Liver (tissue), 9 donors: Measurements from ENCODE around the gene GLIPR1L2. TPM values are rescaled to one million over a fixed set of nuclear protein-coding genes. Genes with fewer than 3 reads are reported as not detected.

Experiments
- DNase-seq: peaks from one replicate; pipeline ENCODE4 v3.0.0-alpha.2; 2017; ENCODE audit warnings: low spot score
- H3K27ac ChIP-seq, 2 donors: one replicate each; pipeline ENCODE4 v1.7.0; 2013; ENCODE audit warnings: inconsistent platforms in 2 of 2, low read length in 2 of 2, control low read depth in 1 of 2, low read depth in 1 of 2, mild to moderate bottlenecking in 1 of 2
- H3K27me3 ChIP-seq, 4 donors: one replicate each; pipeline versions ENCODE4 v1.6.1 to v1.7.0; 2013; ENCODE audit warnings: low read length in 3 of 4, inconsistent platforms in 1 of 4, mild to moderate bottlenecking in 1 of 4, moderate library complexity in 1 of 4; ENCODE audit not compliant: control insufficient read depth in 4 of 4, insufficient read depth in 4 of 4
- H3K36me3 ChIP-seq, 4 donors: one replicate each; pipeline versions ENCODE4 v1.6.1 to v1.7.0; 2013; ENCODE audit warnings: low read length in 3 of 4, mild to moderate bottlenecking in 3 of 4, low read depth in 1 of 4, moderate library complexity in 1 of 4; ENCODE audit not compliant: control insufficient read depth in 4 of 4, insufficient read depth in 3 of 4
- H3K4me1 ChIP-seq, 4 donors: one replicate each; pipeline versions ENCODE4 v1.6.1 to v1.7.0; 2013; ENCODE audit warnings: low read length in 3 of 4, mild to moderate bottlenecking in 3 of 4, moderate library complexity in 1 of 4; ENCODE audit not compliant: control insufficient read depth in 4 of 4, insufficient read depth in 4 of 4
- H3K4me3 ChIP-seq, 3 donors: one replicate each; pipeline versions ENCODE4 v1.6.1 to v1.7.0; 2013; ENCODE audit warnings: low read length in 3 of 3, control low read depth in 1 of 3, low read depth in 1 of 3, mild to moderate bottlenecking in 1 of 3
- H3K9ac ChIP-seq, 2 donors: one replicate each; pipeline ENCODE4 v1.7.0; 2013; ENCODE audit warnings: low read length in 2 of 2, mild to moderate bottlenecking in 2 of 2, moderate library complexity in 2 of 2, control low read depth in 1 of 2, low read depth in 1 of 2
- H3K9me3 ChIP-seq, 4 donors: one replicate each; pipeline versions ENCODE4 v1.6.1 to v1.7.0; 2013; ENCODE audit warnings: low read length in 3 of 4; ENCODE audit not compliant: control insufficient read depth in 4 of 4
- CTCF ChIP-seq: fragments of 150-350 bp; IDR thresholded peaks from 2 replicates; pipeline ENCODE4 v1.5.1; 2017; ENCODE audit warnings: improper control_type of control experiment, low read depth, low read length; ENCODE audit not compliant: missing input control
- EGR1 ChIP-seq, 2 donors: IDR thresholded peaks; 2 replicates each; pipeline ENCODE4 v1.6.1; 2016 to 2018; ENCODE audit warnings: antibody characterized with exemption in 2 of 2, low read depth in 2 of 2
- FOXA1 ChIP-seq: IDR thresholded peaks from 2 replicates; pipeline ENCODE4 v1.6.1; 2016; ENCODE audit warnings: antibody characterized with exemption
- FOXA2 ChIP-seq: IDR thresholded peaks from 2 replicates; pipeline ENCODE4 v1.6.1; 2016; ENCODE audit warnings: antibody characterized with exemption
- GABPA ChIP-seq, 2 donors: IDR thresholded peaks in 1 of 2; conservative IDR thresholded peaks in 1 of 2; 2 replicates each; pipeline ENCODE4 v1.6.1; 2016; ENCODE audit warnings: antibody characterized with exemption in 2 of 2, mild to moderate bottlenecking in 1 of 2, moderate library complexity in 1 of 2
- HNF4A ChIP-seq, 2 donors: conservative IDR thresholded peaks; 2 replicates each; pipeline ENCODE4 v1.6.1; 2016; ENCODE audit warnings: antibody characterized with exemption in 2 of 2, mild to moderate bottlenecking in 2 of 2
- HNF4G ChIP-seq: IDR thresholded peaks from 2 replicates; pipeline ENCODE4 v1.6.1; 2016; ENCODE audit warnings: antibody characterized with exemption
- JUND ChIP-seq, 2 donors: IDR thresholded peaks; 2 replicates each; pipeline ENCODE4 v1.6.1; 2016; ENCODE audit warnings: antibody characterized with exemption in 2 of 2
- MAX ChIP-seq: IDR thresholded peaks from 2 replicates; pipeline ENCODE4 v1.6.1; 2016; ENCODE audit warnings: antibody characterized with exemption
- NR2F2 ChIP-seq: IDR thresholded peaks from 2 replicates; pipeline ENCODE4 v1.6.1; 2016; ENCODE audit warnings: antibody characterized with exemption
- RAD21 ChIP-seq, 2 donors: IDR thresholded peaks; 2 replicates each; pipeline ENCODE4 v1.6.1; 2016; ENCODE audit warnings: antibody characterized with exemption in 2 of 2, mild to moderate bottlenecking in 2 of 2
- REST ChIP-seq: IDR thresholded peaks from 2 replicates; pipeline ENCODE4 v1.6.1; 2016; ENCODE audit warnings: antibody characterized with exemption, mild to moderate bottlenecking
- RXRA ChIP-seq, 2 donors: IDR thresholded peaks; 2 replicates each; pipeline ENCODE4 v1.6.1; 2017 to 2018; ENCODE audit warnings: antibody characterized with exemption in 2 of 2, mild to moderate bottlenecking in 1 of 2
- SP1 ChIP-seq: IDR thresholded peaks from 2 replicates; pipeline ENCODE4 v1.6.1; 2018; ENCODE audit warnings: antibody characterized with exemption, mild to moderate bottlenecking
- TAF1 ChIP-seq: conservative IDR thresholded peaks from 2 replicates; pipeline ENCODE4 v1.6.1; 2016; ENCODE audit warnings: antibody characterized with exemption, mild to moderate bottlenecking
- YY1 ChIP-seq: IDR thresholded peaks from 2 replicates; pipeline ENCODE4 v1.6.1; 2016; ENCODE audit warnings: antibody characterized with exemption, mild to moderate bottlenecking
- ZBTB33 ChIP-seq: IDR thresholded peaks from 2 replicates; pipeline ENCODE4 v1.6.1; 2016; ENCODE audit warnings: antibody characterized with exemption
- WGBS: extraction: QIAGEN DNeasy Blood & Tissue Kit; methylation state at CpG from one replicate; pipeline ENCODE4 v1.1.7; 2013; 5-methylcytosine and 5-hydroxymethylcytosine counted together
- polyA plus RNA-seq, 2 donors: library from polyadenylated mRNA; stranded (reverse) in 1 of 2; unstranded in 1 of 2; fragments of 200-250 nt in 1 of 2; fragments of >200 nt in 1 of 2; fragmentation: Nextera tagmentation in 1 of 2; extraction: Ambion mirVana in 1 of 2; gene quantifications; one replicate each; pipeline versions ENCODE4 v1.2.1 to v1.2.3, GENCODE V29; 2013 to 2015
- total RNA-seq, 2 donors: library from RNA; depleted of rRNA; stranded (reverse); fragments of >200 nt; gene quantifications; one replicate each; pipeline ENCODE4 v1.2.3, GENCODE V29; 2014
- donor health status: healthy.
- donor health status: healthy.
- donor health status: healthy.
- donor health status: healthy.
- donor health status: healthy.

The GLIPR1L2 gene
- total and polyA plus RNA-seq, 4 donors, result 0.05 to 0.38 (median 0.26) TPM

GRCh38 chr12:75360920-75361319 is 30.0 kb upstream of the GLIPR1L2 start:
- DNase-seq, result no peak

GRCh38 chr12:75361408-75361807 is 29.5 kb upstream of the GLIPR1L2 start:
- Histone ChIP-seq H3K9me3 (peaks cover 0 to 5% (median 0%) of the 10 kb centered on the region in 4 donors), H3K27ac (no peak overlapping the region), H3K4me3 (no peak overlapping the region), H3K36me3 (no peaks in the 10 kb centered on the region), H3K4me1 (no peaks in the 10 kb centered on the region), H3K27me3 (no peaks in the 10 kb centered on the region), H3K9ac (no peak overlapping the region)
- DNase-seq, result no peak
- WGBS, result 61% methylated on average over 1 of the region's 1 CpG
- TF ChIP-seq HNF4G, result no peak
- TF ChIP-seq ZBTB33, result no peak
- TF ChIP-seq GABPA (IDR thresholded peaks at IDR 0.05 in 1 of 2, conservative IDR thresholded peaks at IDR 0.05 in 1 of 2), result no peak
- no peak for TF ChIP-seq MAX
- TF ChIP-seq TAF1, result no peak
- TF ChIP-seq NR2F2, result no peak
- TF ChIP-seq RAD21 (IDR thresholded peaks at IDR 0.05), result no peak
- no peak for TF ChIP-seq CTCF
- TF ChIP-seq SP1, result no peak
- TF ChIP-seq REST, result no peak
- TF ChIP-seq YY1, result no peak
- TF ChIP-seq EGR1 (IDR thresholded peaks at IDR 0.05; ENCODE audit: low read depth in 2 of 2), result no peak
- TF ChIP-seq FOXA2, result no peak

More at GRCh38 chr12:75360920-75361319, 30.0 kb upstream of the GLIPR1L2 start:
- H3K4me3 ChIP-seq, result no peak overlapping the region
- no peak overlapping the region for H3K27ac ChIP-seq
- peaks cover 0 to 5% (median 0%) of the 10 kb centered on the region in 4 donors for H3K9me3 ChIP-seq
- no peak overlapping the region for H3K9ac ChIP-seq
- TF ChIP-seq GABPA (IDR thresholded peaks at IDR 0.05 in 1 of 2, conservative IDR thresholded peaks at IDR 0.05 in 1 of 2) (no peak), NR2F2 (no peak), TAF1 (no peak), REST (no peak), JUND (IDR thresholded peaks at IDR 0.05) (no peak), FOXA1 (no peak), RXRA (IDR thresholded peaks at IDR 0.05) (no peak), YY1 (no peak), FOXA2 (no peak), EGR1 (IDR thresholded peaks at IDR 0.05; ENCODE audit: low read depth in 2 of 2) (no peak), HNF4A (conservative IDR thresholded peaks at IDR 0.05) (no peak), MAX (no peak)
- H3K4me1 ChIP-seq, result no peaks in the 10 kb centered on the region
- H3K27me3 ChIP-seq, result no peaks in the 10 kb centered on the region
- no peaks in the 10 kb centered on the region for H3K36me3 ChIP-seq
